GM12801 (cell line): Measurements from ENCODE around the gene RAB35.

Experiments used
- CTCF ChIP-seq: IDR thresholded peaks from one replicate; pipeline ENCODE4 v1.5.1; 2011; ENCODE audit warnings: control low read depth; ENCODE audit not compliant: insufficient read length; ENCODE audit errors: extremely low read depth

The RAB35 gene

GRCh38 chr12:120141336-120141735 lies 24.8 kb upstream of the RAB35 start:
- no peak for TF ChIP-seq CTCF

- TF ChIP-seq CTCF: no peak
These were observed 24.1 kb upstream of the RAB35 start for GRCh38 chr12:120140603-120141002.

GRCh38 chr12:120139958-120140357 lies 23.4 kb upstream of the RAB35 start:
- TF ChIP-seq CTCF: no peak

GRCh38 chr12:120138366-120138765 lies 21.8 kb upstream of the RAB35 start:
- TF ChIP-seq CTCF: no peak

- no peak for TF ChIP-seq CTCF
These were observed 21.3 kb upstream of the RAB35 start for GRCh38 chr12:120137833-120138232.

- TF ChIP-seq CTCF: no peak
These were observed 19.7 kb upstream of the RAB35 start for GRCh38 chr12:120136093-120136770.

GRCh38 chr12:120134307-120134980 lies 17.9 kb upstream of the RAB35 start:
- TF ChIP-seq CTCF: no peak
